Coronary artery (tissue), 2 donors: ENCODE results near the gene PBLD.

ENCODE experiments used
- DNase-seq: peaks from one replicate; pipeline ENCODE4 v3.0.0-alpha.2; 2017; ENCODE audit warnings: low spot score
- H3K27ac ChIP-seq, 2 donors: fragments of 200-600 bp; sonication (generic); one replicate each; pipeline ENCODE4 v1.5.1; 2016 to 2019
- H3K4me3 ChIP-seq: fragments of 200-600 bp; sonication (generic); 2 replicates; pipeline ENCODE4 v1.5.1; 2016; ENCODE audit warnings: mild to moderate bottlenecking, moderate library complexity
- CTCF ChIP-seq: fragments of 200-600 bp; sonication (generic); IDR thresholded peaks from one replicate; pipeline ENCODE4 v1.5.1; 2019; ENCODE audit warnings: antibody characterized with exemption

Gene PBLD

GRCh38 chr10:68359189-68359588 lies 26.5 kb upstream of the PBLD start:
- no peak for DNase-seq
- TF ChIP-seq CTCF = no peak
- H3K4me3 ChIP-seq = no peak overlapping the region
- H3K27ac ChIP-seq = no peak overlapping the region

GRCh38 chr10:68353537-68353936 lies 20.8 kb upstream of the PBLD start:
- TF ChIP-seq CTCF = no peak
- no peak for DNase-seq
- H3K4me3 ChIP-seq = no peak overlapping the region
- no peak overlapping the region for H3K27ac ChIP-seq

GRCh38 chr10:68348265-68348741 lies 15.6 kb upstream of the PBLD start:
- no peak for DNase-seq
- Histone ChIP-seq H3K27ac (no peak overlapping the region), H3K4me3 (no peak overlapping the region)
- TF ChIP-seq CTCF = no peak

GRCh38 chr10:68346774-68347173 lies 14.0 kb upstream of the PBLD start:
- DNase-seq = no peak
- TF ChIP-seq CTCF = no peak
- no peak overlapping the region for H3K27ac ChIP-seq
- H3K4me3 ChIP-seq = no peak overlapping the region

- Histone ChIP-seq H3K27ac (no peak overlapping the region), H3K4me3 (no peak overlapping the region)
- no peak for TF ChIP-seq CTCF
- no peak for DNase-seq
Measured at GRCh38 chr10:68345621-68346020, 12.9 kb upstream of the PBLD start.

- no peak overlapping the region for H3K4me3 ChIP-seq
- no peak for TF ChIP-seq CTCF
- no peak for DNase-seq
- no peak overlapping the region for H3K27ac ChIP-seq
Measured at GRCh38 chr10:68342909-68343516, 10.3 kb upstream of the PBLD start.

GRCh38 chr10:68340358-68341080 lies 7.8 kb upstream of the PBLD start:
- Histone ChIP-seq H3K4me3 (no peak overlapping the region), H3K27ac (no peak overlapping the region)
- DNase-seq = no peak
- no peak for TF ChIP-seq CTCF
